Ecto neural progenitor cell (in vitro differentiated cells): ENCODE data around the gene ARHGEF28.

ENCODE experiments used
- DNase-seq: peaks from one replicate; pipeline ENCODE4 v3.0.0-alpha.2; 2018; ENCODE audit warnings: low spot score

The ARHGEF28 gene

GRCh38 chr5:73746608-73747007 is 120.6 kb downstream of the ARHGEF28 start:
- no peak for DNase-seq

DNA sequence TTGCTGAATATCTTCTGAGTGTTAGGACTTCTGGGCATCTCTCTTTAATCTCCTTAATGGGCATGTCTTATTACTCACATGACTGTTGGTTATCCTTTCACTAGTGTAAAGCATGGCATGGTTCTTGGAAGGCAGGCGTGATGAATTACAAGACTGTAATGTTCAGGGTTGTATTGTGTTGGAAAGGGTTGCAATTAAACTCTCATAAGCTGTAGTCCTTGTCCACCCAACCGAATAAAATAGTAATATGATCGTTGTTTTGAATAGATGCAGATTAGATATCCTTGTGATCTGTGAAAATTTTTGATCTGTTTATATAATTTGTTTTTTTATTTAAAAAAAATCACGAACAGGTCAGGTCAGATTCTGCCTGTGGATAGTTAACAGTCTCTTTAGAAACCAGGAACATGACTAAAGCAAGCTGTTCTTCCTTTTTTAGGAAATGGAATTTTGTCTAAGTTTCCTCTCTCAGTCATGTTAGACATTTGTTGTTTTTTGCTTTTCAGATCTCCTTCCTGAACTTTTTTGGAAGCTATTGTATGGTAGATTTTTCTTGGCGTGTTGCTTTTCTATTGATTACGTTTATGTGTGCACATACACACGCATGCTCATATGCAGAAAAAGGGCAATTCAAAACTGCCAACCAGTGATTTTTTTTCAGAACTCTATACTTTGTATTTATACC is 121.8 kb downstream of the ARHGEF28 start:
- no peak for DNase-seq

DNA sequence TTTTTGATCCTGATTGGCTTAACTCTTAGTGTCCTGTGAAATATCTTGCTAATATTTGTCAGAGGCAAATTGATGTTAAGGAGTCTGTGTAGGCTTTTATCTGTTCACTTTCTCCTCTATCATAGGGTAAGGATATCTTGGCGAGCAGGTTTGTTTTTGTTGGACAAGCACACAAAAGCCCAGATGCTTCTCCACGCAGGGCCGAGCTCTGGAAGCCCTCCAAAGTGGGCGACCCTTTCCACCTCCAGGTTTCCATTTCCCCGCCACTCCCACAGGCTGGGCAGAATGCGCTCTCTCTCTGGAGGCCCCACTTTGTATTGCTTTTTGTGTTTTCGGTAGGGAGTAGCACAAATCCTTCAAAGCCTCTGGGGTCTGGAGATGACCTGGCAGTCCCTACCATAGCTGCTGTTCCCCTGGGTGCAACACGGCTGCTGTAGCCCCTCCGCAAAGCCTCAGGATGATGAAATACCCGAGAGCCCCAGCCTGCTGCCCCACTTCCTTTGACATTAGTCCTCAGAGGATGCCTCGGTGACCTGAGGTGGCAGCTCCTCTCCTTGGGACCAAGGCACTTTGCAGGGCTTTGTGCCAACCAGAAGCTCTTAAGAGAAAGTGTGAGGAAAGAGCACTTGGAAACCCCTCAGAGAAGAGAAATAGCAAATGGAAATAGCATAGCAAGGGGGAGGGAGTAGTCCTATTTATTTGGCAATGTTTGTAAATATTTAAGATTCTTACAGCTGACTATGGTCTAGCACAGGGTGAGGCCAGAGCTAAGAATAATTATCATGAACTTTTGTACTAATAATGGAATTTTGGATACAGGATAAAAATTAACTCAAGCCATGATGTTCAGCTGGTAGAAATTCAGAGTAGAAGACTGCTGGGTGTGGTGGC is 122.8 kb downstream of the ARHGEF28 start:
- DNase-seq: no peak

DNA sequence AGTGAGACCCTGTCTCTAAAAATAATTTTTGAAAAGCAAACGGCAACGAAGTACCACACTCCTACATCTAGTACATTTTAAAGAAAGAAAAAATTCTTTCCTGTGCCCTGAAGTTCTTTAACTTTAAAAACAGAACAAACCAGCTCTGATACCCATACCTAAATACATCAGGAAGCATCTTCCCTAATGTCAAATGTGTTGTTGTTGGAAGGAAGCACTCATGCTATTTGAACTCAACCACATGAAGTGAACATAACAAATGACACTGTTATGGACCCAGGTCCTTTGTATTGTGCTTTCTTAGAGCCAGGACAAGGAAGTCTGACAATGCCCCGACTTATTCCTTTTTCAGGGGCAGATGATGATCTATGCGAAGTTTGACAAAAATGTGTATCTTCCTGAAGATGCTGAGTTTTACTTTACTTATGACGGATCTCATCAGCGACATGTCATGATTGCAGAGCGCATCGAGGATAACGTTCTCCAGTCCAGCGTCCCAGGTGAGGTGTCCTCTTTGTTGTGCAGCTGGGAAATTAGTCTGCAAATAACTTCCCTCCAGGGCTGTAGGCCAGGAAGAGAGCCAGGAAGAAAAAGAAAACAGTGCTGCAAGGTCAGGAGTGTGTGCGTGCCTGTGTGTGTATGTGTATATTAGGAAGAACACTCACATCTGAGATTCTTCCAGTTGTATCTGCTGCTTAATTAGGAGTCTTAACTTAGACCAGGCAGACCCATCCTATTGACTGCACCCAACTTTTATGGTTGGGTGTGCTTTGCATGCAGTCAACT is 123.7 kb downstream of the ARHGEF28 start:
- no peak for DNase-seq

DNA sequence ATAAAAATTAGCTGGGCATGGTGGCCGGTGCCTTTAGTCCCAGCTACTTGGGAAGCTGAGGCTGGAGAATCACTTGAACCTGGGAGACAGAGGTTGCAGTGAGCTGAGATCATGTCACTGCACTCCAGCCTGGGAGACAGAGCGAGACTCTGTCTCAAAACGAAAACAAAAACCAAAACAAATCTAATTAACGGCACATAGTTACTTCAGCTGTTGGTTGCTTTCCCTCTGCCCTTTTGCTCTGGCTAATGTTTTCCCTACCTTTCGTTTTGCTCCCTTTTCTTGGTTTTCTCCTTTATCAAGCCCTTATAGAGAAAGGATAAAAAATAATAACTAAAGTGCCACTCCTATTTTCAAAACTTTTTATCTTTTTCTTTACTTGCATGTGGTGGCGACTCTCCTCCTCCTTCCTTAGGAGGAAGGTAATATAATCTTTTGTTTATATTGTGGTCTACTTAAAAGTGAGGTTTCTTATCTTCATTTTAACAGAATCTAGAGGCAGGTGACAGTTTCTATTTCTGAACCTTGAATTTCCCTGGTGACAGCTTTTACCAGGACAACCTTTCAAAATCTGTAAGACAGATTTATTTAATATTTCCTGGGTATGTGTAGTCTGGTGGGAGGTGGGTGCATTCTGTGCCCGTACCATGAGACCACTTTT is 125.4 kb downstream of the ARHGEF28 start:
- no peak for DNase-seq

GRCh38 chr5:73754254-73754653 is 128.3 kb downstream of the ARHGEF28 start:
- DNase-seq: no peak

DNA sequence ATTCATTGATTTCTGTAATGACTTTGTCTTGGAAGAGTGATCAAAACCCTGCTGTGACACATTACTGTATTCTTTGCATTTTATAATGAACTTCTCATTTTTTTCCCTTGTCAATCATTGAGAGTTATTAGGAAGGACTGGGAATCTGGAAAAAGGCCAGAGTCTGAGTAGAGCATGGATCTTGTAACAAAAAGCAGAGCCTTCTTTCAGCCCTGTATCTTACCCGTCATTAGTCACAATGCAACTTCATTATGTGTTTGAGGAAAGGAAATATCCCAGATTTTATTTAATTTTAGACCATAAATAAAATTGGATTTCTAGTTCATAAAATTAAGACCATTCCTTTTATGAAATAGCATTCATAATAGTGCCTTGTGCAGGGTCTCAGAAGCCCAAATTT is 131.4 kb downstream of the ARHGEF28 start:
- no peak for DNase-seq

DNA sequence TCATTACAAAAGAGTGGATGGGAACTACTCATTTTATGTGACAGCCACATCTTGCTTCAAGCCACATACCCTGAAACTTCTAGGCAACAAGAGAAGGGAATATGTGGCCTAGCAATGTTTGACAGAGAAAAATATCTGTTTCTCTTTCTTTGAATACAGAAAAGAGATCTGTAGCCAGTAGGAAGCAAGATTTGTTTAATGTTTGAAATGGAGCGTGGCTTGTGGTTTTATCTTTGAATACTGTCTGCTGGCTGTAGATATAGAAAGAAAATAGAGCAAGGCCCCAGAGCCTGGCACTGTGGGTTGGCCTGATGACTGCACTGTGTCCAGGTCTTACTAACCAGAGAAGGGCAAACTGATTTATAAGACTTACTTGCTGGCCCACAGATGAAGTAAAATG is 133.8 kb downstream of the ARHGEF28 start:
- no peak for DNase-seq

DNA sequence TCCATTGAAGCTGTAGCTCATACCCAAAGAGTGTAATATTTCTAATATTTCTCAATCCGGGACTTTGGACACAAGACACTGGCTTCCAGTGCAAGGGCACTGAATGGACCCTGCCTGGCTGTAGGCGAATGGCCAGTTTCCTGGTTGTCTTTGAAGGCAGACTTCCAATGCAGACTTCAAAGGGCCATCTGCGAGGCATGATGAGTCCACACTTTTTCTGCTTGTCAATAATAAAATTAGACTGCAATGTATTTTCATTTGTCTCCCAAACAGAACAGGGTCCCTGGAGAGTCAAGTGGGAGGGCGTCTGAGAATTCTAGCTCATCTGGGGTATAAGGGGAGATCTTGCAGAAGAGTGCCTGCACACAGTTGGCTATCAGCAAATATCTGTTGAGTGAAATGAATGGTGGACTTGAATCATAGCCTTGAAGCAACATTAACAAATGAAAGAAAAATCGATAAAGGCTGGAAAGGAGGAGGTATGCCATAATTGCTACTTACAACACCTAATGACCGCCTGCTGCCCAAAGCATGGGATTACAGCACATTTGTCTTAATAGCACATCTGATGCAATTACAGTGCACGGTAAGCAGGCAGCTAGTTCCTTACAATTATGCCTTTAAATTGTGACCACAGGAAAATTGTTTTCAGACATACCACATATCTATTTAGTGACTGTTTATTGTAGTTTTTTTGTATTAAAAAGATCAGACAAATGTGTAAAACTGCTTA is 137.5 kb downstream of the ARHGEF28 start:
- no peak for DNase-seq

- no peak for DNase-seq
These were observed 138.6 kb downstream of the ARHGEF28 start for GRCh38 chr5:73764586-73764985.

GRCh38 chr5:73764996-73765395 is 139.0 kb downstream of the ARHGEF28 start:
- DNase-seq: no peak

DNA sequence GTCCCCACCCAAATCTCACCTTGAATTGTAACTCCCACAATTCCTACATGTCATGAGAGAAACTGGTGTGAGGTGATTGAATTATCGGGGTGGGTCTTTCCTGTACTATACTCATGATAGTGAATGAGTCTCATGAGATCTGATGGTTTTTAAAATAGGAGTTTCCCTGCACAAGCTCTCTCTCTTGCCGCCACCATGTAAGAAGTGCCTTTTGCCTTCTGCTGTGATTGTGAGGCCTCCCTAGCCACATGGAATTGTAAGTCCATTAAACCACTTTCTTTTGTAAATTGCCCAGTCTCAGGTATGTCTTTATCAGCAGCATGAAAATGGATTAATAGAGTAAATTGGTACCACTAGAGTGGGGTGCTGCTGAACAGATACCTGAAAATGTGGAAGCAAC is 140.9 kb downstream of the ARHGEF28 start:
- DNase-seq: no peak

DNA sequence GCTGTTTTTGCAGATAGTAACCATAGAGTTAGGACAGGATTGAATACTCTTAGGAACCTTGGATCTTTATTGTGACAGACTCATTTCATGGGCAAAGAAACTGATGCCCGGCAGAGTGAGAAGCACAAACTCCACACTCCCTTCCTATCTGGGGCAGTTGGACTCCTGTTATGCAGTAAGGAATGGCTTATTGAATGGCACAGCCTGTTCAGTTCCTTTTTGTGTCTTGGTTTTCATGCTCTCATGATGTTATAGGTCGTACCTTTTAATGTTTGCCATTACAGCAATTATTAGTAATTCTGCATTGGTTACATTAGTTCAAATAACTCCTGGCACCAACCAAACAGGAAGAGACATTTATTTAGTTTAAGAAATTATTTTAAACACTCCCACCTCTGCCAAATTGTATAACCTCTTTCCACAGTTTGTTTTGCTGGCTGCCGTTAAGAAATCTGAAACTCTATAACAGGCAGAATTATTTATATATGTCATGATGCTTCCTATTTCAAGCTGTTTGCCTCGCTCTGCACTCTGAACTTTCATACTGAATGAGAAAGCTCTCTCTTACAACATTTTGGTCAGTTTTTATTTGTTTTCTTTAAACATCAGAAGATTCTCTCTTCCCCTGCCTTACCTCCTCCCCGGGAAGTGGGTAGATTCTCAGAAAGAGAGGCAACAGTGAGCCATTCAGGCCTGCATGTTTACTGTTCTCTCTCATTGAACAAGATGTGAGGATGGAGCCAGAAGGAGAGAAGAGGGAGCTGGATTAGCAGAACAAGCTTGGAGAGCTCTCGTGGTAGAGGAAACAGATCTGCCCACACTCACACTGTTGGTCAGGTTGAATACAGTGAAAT is 144.4 kb downstream of the ARHGEF28 start:
- no peak for DNase-seq

DNA sequence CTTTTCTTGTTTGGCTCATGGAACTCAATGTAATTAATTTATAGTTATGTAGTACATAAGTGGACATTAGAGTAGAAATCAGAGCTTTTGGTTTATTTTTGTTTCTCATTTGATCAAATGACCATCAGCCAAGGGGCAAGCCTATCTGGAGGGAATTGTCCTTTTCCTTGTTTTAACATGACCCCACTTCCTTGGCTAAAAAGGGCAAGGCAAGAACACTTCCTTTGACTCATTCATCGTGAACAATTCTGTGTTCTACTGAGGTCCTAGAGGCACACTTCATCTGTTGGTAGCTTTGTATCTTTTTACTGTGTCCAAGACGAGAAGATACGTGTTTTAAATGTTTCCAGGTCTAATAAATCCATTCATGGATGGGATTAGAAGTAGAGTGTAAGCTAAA is 148.9 kb downstream of the ARHGEF28 start:
- DNase-seq: no peak

GRCh38 chr5:73776405-73776804 is 150.4 kb downstream of the ARHGEF28 start:
- DNase-seq: no peak

- no peak for DNase-seq
These were observed 151.2 kb downstream of the ARHGEF28 start for GRCh38 chr5:73777192-73777591.

DNA sequence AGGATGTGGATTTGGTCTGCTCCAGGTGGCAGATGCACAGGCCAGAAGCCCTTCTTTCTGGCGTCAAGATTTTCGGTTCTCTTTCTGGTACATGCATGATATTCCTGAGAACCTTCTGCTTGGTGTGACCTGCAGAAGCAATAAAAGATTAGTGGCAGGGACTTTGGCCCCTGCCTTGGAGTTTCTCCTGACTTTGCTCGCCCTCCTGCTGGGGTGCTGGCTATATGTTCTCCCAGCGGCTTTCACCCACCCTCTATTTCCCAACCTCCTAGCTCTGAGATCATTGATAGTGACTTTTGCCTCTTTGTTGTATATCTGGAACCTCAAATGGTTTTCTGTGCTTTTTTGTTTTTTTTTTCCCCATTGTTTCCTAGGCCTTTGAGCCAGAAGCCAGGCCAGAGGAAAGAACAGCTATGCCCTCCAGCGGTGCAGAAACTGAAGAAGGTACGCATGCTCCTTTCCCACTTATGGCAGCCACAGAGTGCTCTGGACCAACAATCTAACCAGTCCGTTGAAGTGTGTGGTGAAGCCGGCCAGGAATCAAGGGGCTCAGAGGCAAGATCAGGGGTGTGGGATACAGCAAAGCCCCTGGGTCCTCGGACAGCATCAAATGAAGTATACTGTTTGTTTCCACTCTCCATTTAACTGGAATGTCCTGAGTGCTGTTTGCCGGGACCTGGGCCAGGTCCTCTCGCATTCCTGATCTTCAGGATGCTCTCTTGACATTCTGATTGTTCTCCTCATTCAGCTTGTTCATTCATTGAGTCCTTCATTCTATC is 154.5 kb downstream of the ARHGEF28 start:
- no peak for DNase-seq

DNA sequence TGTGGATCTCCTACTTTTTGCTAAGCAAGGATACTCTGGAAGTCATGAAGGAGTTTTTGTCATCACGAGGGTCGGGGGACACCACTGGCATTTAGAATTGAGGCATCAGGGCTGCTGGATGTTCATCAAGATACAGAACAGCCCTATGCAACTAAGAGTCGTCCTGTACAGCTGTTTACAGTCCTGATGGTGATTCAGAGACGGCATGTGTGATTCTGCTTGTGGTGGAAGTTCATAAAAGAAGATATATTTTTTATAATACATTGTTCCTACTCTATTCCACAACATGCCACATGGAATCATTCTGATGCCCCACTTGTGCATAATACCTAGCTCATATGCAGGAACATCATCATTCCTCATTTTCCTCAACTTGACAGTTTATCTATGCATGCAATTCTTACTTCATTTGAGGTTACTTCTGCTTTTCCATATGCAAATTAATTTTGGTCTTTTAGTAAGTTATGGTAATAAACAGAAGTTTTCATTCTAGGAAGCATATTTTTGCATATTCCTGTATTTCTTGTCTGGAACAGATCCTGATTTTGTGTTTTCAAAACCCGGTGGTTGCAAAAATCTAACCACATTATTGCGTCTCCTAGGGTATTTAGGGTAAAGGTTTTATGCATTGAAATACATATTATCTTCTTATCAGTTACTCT is 155.2 kb downstream of the ARHGEF28 start:
- no peak for DNase-seq

DNA sequence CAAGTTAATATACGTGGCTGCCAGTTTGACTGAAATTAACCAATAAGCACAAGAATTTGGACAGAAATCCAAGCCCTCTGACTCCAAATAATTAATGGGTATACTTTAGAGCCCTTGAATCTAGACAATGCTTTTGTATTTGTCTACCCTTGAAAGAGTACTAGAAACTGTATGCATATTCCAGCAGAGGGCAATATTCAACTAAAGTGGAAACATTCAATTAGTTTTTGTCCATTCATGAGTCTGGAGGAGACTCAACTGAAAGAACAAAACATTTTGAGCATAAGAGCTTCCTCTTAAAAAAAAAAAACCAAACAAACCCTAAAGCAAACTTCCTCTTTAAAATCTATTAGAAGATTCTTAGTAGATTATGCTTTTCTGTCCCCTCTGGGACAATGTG is 157.8 kb downstream of the ARHGEF28 start:
- no peak for DNase-seq
